Naive thymus-derived CD8-positive, alpha-beta T cell (primary cell): Measurements from ENCODE around the gene PLXNA1. TPM values are rescaled to one million over a fixed set of nuclear protein-coding genes. Genes with fewer than 3 reads are reported as not detected.

Experiments used
- ATAC-seq, 2 donors: fragments of 150-1000 bp; cut with Tn5 transposase in 1 of 2; sonication (Bioruptor Pico), chemical (Tn5 transposase) in 1 of 2; 1 replicate in 1 of 2; 2 replicates in 1 of 2; pipeline ENCODE4 v1.10.0; 2021; ENCODE audit warnings: mild to moderate bottlenecking in 2 of 2, moderate library complexity in 2 of 2
- POLR2A ChIA-PET: fragments of 350-600 bp; sonication (Branson Sonifier 250); formaldehyde crosslinking; loops from one replicate; lab custom pipeline; 2021; ENCODE audit warnings: antibody characterized with exemption; lab: Charles Lee
- DNase-seq, 10 donors: peaks; one replicate each; pipeline versions ENCODE4 v3.0.0 to v3.0.0-alpha.2; 2020 to 2022
- H3K27ac Mint-ChIP-seq, 10 donors: one replicate each; pipeline ENCODE4 v1.8.0; 2020 to 2022; ENCODE audit warnings: mild to moderate bottlenecking in 10 of 10, mixed read lengths in 10 of 10, moderate library complexity in 4 of 10, inconsistent platforms in 1 of 10
- H3K27me3 Mint-ChIP-seq, 5 donors: one replicate each; pipeline ENCODE4 v1.8.0; 2021 to 2022; ENCODE audit warnings: mixed read lengths in 5 of 5
- H3K36me3 Mint-ChIP-seq, 3 donors: one replicate each; pipeline ENCODE4 v1.8.0; 2020 to 2022; ENCODE audit warnings: mixed read lengths in 3 of 3, mild to moderate bottlenecking in 2 of 3, inconsistent platforms in 1 of 3
- H3K4me1 Mint-ChIP-seq, 4 donors: one replicate each; pipeline ENCODE4 v1.8.0; 2021 to 2022; ENCODE audit warnings: mixed read lengths in 4 of 4
- H3K4me3 Mint-ChIP-seq, 10 donors: one replicate each; pipeline ENCODE4 v1.8.0; 2020 to 2022; ENCODE audit warnings: mild to moderate bottlenecking in 10 of 10, mixed read lengths in 10 of 10, moderate library complexity in 6 of 10, inconsistent platforms in 1 of 10
- H3K9me3 Mint-ChIP-seq, 9 donors: one replicate each; pipeline ENCODE4 v1.8.0; 2020 to 2022; ENCODE audit warnings: mixed read lengths in 9 of 9, mild to moderate bottlenecking in 3 of 9, inconsistent platforms in 1 of 9, moderate library complexity in 1 of 9
- polyA plus RNA-seq, 3 donors: library from polyadenylated mRNA; unstranded; fragments of 300-500 nt; fragmentation: Illumina TruSeq; gene quantifications; one replicate each; pipeline ENCODE4 v1.2.3, GENCODE V29; 2021
- total RNA-seq, 8 experiments: library from RNA in 2 of 8; stranded (reverse) in 2 of 8; gene quantifications; one replicate each; pipeline ENCODE4 v1.2.3 and lab custom pipeline; 2021 to 2026

PLXNA1 gene
- total and polyA plus RNA-seq, 5 experiments from 2014 or later, result 0.20 to 15.8 (median 0.59) TPM

DNA sequence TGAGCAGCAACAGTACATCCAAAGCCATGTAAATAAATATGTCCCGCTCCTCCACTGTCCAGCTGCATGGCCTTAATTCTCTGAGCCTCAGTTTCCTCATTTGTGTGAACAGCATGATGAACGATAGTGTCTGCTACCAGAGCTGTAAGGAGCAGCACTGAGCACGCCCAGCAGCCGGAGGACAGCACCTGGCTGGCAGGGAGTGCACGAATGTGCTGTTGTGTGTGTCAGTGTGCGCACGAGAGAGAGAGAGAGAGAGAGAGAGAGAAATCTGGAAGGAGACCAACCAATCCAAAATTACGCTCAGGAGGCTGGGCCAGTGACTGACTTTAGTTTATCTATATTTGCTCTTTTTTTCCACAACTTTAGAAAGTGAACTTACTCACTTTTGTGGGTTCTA lies 26.6 kb upstream of the PLXNA1 start:
- no peak overlapping the region for H3K4me3 Mint-ChIP-seq
- ATAC-seq (no peak), DNase-seq (peak in 1 of 10 donors; percentile 40)
- peaks cover 0 to 2% (median 0%) of the 10 kb centered on the region in 4 donors for H3K4me1 Mint-ChIP-seq
- peaks cover 0 to 9% (median 4%) of the 10 kb centered on the region in 3 donors for H3K36me3 Mint-ChIP-seq
- POLR2A ChIA-PET, result no interaction called here
- peak overlapping the region in 3 of 10 donors; percentile 9 to 49 (median 41) for H3K27ac Mint-ChIP-seq
- no peaks in the 10 kb centered on the region for H3K27me3 Mint-ChIP-seq
- H3K9me3 Mint-ChIP-seq, result no peaks in the 10 kb centered on the region

DNA sequence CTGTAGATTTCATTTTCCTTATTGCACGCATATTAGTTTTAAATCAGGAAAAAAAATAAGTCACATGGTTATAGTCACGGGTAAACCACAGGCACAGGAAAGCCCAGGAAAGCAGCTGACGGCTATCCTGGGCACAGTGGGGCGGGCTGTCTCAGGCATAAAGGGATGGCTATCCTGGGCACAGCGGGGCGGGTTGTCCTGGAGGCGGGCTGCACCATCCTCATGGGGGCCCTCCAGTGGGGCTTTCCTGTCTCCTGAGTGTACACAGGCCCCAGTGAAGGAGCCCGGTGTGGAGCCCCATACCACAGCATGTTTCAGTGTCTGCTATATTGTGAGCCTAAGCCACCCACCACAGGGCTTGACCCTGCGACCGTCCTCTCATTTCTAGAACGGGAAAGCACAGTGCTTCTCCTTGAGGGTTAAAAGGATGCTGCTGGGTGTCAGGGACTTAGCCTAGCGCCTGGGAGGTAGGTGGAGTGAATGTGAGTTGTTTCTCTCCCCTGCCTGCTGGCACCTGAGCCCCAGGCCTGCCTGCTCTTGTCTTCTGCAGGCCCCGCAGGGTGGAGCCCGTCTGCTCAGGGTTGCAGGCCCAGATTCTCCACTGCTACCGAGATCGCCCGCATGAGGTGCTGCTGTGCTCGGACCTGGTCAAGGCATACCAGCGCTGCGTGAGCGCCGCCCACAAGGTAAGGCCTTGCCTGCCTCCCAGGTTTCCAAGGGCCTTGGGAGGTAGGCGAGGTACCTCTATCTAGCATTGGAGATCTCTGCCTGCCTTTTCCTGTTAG lies 25.9 kb upstream of the PLXNA1 start:
- H3K27me3 Mint-ChIP-seq, result no peaks in the 10 kb centered on the region
- POLR2A ChIA-PET, result no interaction called here
- DNase-seq (peak in 1 of 10 donors; percentile 30), ATAC-seq (no peak)
- no peak overlapping the region for H3K4me3 Mint-ChIP-seq
- no peaks in the 10 kb centered on the region for H3K9me3 Mint-ChIP-seq
- no peak overlapping the region for H3K27ac Mint-ChIP-seq
- peaks cover 0 to 10% (median 4%) of the 10 kb centered on the region in 3 donors for H3K36me3 Mint-ChIP-seq
- peaks cover 0 to 2% (median 0%) of the 10 kb centered on the region in 4 donors for H3K4me1 Mint-ChIP-seq

DNA sequence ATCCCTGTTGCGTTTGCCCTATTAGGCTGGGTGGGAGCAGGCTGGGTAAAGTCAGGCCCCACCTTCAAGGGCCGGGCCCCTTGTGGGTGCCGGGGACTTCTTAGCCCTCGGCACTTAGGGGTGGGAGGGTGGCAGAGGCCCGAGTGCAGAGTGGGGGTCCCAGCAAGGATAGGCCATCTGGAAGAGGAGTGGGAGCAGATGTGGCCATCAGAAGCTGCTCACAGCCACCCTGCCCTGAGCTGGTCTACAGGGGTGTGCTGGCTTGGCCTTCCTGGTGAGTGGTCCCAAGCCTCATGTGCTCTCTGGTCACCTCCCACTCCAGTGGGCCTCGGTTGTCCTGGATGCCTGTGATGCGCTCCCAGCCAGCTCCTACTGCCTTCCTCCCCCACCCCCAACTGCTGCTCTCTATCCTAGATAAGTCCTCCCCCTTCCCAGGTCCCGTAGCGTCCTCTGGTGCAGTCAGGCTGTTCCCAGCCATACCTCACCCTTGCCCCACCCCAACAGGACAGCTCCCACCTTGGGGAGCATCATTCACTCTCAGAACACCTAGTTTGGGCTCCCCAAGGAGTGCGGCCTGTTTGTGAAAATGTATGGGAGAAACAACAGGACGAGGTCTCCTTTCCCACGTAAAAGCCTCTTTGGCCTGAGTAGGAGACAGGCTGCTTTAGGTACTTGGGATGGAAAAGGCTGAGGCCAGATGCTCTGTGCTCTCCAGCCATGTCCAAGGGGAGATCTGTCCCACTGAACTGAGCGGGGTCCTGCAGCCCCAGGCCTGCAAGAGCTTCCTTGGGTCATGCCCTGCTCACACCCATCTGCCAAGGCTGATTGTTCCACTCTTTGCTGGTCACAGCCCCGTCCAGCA lies 24.9 kb upstream of the PLXNA1 start:
- Mint-ChIP-seq H3K4me1 (peaks cover 0 to 2% (median 0%) of the 10 kb centered on the region in 4 donors), H3K27me3 (no peaks in the 10 kb centered on the region), H3K9me3 (no peaks in the 10 kb centered on the region), H3K36me3 (peaks cover 0 to 10% (median 4%) of the 10 kb centered on the region in 3 donors), H3K27ac (peak overlapping the region in 1 of 10 donors; percentile 46), H3K4me3 (no peak overlapping the region)
- peak in 1 of 10 donors; percentile 23 for DNase-seq
- no peak for ATAC-seq
- POLR2A ChIA-PET, result no interaction called here

DNA sequence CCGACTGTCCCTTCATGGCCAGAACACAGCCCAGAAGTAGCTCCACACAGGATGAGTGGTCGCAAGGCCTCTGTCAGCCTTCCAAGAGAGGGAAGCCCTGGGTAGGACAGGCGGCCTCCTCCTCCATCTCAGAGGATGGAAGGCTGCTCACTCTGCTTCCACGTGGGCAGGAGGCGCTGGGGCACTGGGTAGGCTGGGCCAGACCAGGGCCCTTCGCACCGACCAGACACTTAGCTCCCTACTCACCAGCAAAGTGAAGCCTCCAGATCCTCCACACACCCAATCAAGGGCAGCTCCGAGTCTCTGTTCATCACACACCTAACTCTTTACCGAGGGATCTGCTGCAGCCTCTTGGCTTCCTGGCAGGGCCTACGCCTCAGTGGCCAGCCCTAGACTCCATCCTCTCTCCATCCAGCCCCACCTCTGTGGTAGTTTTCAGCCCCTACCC lies 24.3 kb upstream of the PLXNA1 start:
- peaks cover 0 to 2% (median 0%) of the 10 kb centered on the region in 4 donors for H3K4me1 Mint-ChIP-seq
- H3K9me3 Mint-ChIP-seq, result no peaks in the 10 kb centered on the region
- no peak for ATAC-seq
- H3K27me3 Mint-ChIP-seq, result no peaks in the 10 kb centered on the region
- DNase-seq, result peak in 1 of 10 donors; percentile 47
- POLR2A ChIA-PET, result no interaction called here
- no peak overlapping the region for H3K4me3 Mint-ChIP-seq
- H3K36me3 Mint-ChIP-seq, result peaks cover 0 to 10% (median 4%) of the 10 kb centered on the region in 3 donors
- peak overlapping the region in 2 of 10 donors; percentile 33 to 46 for H3K27ac Mint-ChIP-seq

DNA sequence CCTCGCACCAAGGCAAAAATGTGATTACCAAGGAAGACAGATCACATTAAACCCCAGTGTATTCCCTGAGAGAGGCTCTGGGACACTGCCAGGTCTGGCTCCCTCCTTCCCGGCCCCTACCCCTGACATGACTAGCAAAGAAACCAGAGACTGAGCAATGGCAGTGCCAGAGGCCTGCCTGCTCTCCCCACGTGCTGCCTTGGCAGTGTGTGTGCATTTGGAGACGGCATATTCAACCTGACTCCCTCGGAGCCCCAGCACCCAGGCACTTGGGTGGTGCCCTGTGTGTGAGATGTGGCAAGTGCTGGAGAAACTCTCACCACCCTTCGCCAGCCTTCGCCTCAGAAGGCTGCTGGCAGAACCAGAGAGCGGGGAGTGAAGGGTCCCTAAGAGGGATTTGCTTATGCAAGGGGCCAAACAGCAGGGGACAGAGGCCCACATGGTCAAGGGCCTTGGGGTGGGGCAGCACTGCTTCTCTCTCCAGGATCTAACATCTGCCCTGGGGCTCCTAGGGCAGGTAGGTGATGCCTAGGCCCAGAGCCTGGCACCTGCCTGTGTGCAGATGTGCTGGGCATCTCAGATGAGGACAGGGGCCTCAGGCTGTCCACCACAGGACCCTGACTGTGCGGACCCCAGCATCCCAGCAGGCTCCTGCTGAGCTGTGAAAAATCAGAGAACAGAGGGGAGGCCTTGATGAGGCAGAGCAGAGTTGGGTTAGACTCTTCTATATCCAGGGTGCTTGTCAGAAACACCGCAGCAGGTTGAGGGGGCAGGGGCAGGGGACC lies 23.6 kb upstream of the PLXNA1 start:
- Mint-ChIP-seq H3K36me3 (peaks cover 0 to 10% (median 4%) of the 10 kb centered on the region in 3 donors), H3K9me3 (no peaks in the 10 kb centered on the region), H3K27ac (peak overlapping the region in 1 of 10 donors; percentile 46), H3K27me3 (no peaks in the 10 kb centered on the region), H3K4me3 (no peak overlapping the region), H3K4me1 (peaks cover 0 to 2% (median 0%) of the 10 kb centered on the region in 4 donors)
- POLR2A ChIA-PET, result no interaction called here
- ATAC-seq (no peak), DNase-seq (peak in 1 of 10 donors; percentile 31)

DNA sequence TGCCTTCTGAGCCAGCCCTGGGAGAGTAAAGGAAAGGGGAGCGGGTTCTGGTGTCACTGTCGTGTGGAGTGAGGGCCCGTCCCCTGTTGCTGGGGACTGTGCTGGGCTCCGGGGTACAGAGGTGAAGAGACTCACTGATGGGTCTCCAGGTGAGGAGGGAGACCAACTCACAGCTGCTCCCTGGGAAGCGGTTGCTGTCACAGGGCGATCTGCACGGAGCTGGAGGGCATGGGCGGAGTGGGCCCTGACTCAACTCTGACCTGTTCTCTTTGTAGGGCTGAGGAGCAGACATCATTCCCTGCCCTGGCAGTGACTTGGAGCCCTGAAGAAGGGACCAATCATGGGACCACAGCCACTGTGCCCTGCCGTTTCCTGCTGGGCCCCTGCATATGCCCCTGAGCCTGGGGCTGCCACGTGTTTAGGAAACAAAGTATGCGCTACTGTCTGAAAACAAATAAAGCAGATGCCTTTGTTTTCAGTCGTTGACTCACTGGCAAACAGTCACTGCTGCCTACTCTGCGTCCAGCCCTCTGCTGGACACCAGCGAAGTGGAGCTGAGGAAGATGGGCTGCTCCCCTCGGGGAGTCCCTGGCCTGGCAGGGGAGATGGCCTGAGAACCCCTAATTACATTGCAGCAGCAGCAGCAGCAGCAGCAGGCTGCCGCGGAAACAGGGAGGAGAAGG lies 22.9 kb upstream of the PLXNA1 start:
- Mint-ChIP-seq H3K4me1 (peaks cover 0 to 2% (median 0%) of the 10 kb centered on the region in 4 donors), H3K27me3 (no peaks in the 10 kb centered on the region), H3K27ac (no peak overlapping the region), H3K36me3 (peaks cover 0 to 10% (median 4%) of the 10 kb centered on the region in 3 donors), H3K4me3 (no peak overlapping the region), H3K9me3 (no peaks in the 10 kb centered on the region)
- DNase-seq (peak in 1 of 10 donors; percentile 42), ATAC-seq (no peak)
- POLR2A ChIA-PET, result no interaction called here

DNA sequence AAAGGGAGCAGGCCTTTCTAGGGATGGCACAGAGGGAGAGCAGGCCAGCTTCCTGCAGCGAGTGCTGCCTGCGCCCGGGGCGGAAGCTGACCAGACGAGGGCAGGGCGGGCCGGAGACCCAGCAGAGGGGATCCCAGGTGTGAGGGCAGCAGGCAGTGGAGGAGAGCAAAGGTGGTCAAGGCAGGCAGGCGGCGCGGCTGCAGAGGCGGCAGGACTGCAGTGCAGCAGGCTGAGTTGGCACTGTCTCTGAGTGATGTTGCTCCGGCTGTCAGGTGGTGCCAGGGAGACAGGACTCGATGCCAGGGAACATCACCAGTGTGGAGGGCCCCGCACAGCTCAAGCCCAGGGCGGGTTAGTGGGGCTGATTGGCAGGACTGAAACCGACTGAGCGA lies 22.3 kb upstream of the PLXNA1 start:
- peaks cover 0 to 2% (median 0%) of the 10 kb centered on the region in 4 donors for H3K4me1 Mint-ChIP-seq
- POLR2A ChIA-PET, result no interaction called here
- H3K9me3 Mint-ChIP-seq, result no peaks in the 10 kb centered on the region
- no peak overlapping the region for H3K4me3 Mint-ChIP-seq
- no peak overlapping the region for H3K27ac Mint-ChIP-seq
- peak in 1 of 10 donors; percentile 36 for DNase-seq
- peaks cover 0 to 10% (median 4%) of the 10 kb centered on the region in 3 donors for H3K36me3 Mint-ChIP-seq
- H3K27me3 Mint-ChIP-seq, result no peaks in the 10 kb centered on the region
- ATAC-seq, result no peak

DNA sequence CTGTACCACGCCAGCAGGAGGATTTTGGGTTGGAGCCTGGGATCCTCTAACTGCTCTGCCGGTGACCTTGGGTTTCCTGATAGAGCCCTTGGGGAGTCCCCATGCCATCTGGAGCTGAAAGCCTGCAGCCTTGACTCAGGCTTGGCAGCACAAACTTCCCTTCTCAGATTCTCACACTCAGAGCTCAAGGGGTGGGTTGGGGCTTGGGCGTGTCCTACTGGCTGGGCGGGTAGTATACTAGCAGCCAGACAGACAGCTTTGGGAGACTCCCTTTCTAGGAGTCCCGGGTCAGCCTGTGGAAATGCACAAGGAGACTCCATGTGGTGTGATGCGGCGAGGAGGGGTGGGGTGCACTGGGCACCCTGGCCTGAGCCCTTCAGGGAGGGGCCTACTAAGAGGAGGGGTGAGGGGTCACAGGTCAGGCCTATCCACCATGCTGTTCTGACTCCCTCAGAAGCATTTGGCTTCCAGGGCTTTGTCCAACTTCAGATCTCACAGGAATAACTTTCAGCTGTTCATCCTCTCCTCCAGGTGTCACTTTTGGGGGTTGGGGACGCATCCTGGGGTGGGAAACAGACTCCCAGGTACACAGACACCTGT lies 21.6 kb upstream of the PLXNA1 start:
- no peaks in the 10 kb centered on the region for H3K27me3 Mint-ChIP-seq
- POLR2A ChIA-PET, result no interaction called here
- H3K4me3 Mint-ChIP-seq, result no peak overlapping the region
- peaks cover 0 to 2% (median 0%) of the 10 kb centered on the region in 4 donors for H3K4me1 Mint-ChIP-seq
- peak in 1 of 10 donors; percentile 30 for DNase-seq
- peaks cover 0 to 10% (median 4%) of the 10 kb centered on the region in 3 donors for H3K36me3 Mint-ChIP-seq
- no peak overlapping the region for H3K27ac Mint-ChIP-seq
- no peaks in the 10 kb centered on the region for H3K9me3 Mint-ChIP-seq
- no peak for ATAC-seq

DNA sequence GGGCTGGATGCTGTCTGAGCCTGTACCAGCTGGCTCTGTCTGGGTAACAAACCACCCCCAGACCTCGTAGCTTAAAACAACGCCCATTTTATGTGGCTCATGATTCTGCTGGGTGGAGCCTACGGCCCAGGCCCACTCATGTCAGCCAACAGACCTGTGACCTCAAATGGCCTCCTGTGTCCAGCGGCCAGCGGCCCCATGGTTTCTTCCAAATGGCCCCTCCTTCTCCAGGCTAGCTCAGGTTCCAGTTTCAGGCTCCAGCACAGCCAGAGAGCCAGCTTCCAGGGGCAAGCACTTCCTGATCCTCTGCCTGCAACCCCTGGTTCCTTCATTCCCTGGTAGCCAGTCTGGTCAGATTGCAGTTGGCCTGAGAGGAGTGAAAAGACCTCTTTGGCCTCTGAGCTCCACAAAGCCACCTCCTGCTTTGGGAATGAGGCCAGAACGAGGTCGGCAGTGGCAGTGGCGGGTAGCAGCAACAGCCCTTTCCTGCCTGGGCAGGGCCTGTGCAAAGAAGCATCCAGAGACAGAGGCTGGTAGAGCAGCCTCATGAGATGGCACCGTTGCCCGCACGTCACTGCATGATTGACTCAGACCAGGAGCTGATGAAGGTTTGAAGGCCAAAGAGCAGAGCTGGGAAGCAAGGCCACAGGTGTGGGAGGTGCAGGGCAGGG lies 21.0 kb upstream of the PLXNA1 start:
- no peaks in the 10 kb centered on the region for H3K9me3 Mint-ChIP-seq

DNA sequence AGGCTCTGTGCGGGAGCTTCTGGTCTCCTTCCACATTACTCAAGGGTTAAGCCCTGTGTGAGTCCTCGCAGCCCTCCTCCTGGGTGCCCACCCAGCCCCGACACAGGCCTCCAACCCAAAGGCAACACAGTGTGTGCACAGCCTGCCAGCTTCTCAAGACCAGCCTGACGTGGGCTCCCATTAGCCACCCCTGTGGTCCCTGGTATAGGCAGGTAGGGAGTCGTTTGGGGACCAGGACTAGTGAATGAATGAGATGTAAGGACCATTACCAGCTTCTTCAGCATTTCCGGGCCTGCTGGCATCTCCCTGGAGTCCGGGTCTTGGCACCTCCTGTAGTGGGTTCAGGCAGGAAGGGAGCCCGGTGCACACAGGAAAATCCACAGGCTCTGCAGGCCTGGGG lies 20.2 kb upstream of the PLXNA1 start:
- DNase-seq, result peak in 1 of 10 donors; percentile 50
- no peak overlapping the region for H3K4me3 Mint-ChIP-seq
- H3K36me3 Mint-ChIP-seq, result peaks cover 0 to 10% (median 4%) of the 10 kb centered on the region in 3 donors
- H3K4me1 Mint-ChIP-seq, result peaks cover 0 to 2% (median 0%) of the 10 kb centered on the region in 4 donors
- H3K27me3 Mint-ChIP-seq, result no peaks in the 10 kb centered on the region
- POLR2A ChIA-PET, result no interaction called here
- no peaks in the 10 kb centered on the region for H3K9me3 Mint-ChIP-seq
- no peak for ATAC-seq
- H3K27ac Mint-ChIP-seq, result peak overlapping the region in 1 of 10 donors; percentile 34

More for the DNA sequence above, 21.0 kb upstream of the PLXNA1 start:
- Mint-ChIP-seq H3K36me3 (peaks cover 0 to 10% (median 4%) of the 10 kb centered on the region in 3 donors), H3K27ac (no peak overlapping the region), H3K4me1 (peaks cover 0 to 2% (median 0%) of the 10 kb centered on the region in 4 donors), H3K27me3 (no peaks in the 10 kb centered on the region), H3K4me3 (no peak overlapping the region)
- ATAC-seq, result no peak
- POLR2A ChIA-PET, result no interaction called here
- DNase-seq, result peak in 1 of 10 donors; percentile 14
